GM19452 (cell line): ENCODE results near the gene PTGDS.

Experiments used
- ATAC-seq: cut with Tn5 transposase; IDR thresholded peaks from one replicate; pipeline ENCODE4 v1.9.1; 2021; ENCODE audit not compliant: unreplicated experiment

Gene PTGDS

DNA sequence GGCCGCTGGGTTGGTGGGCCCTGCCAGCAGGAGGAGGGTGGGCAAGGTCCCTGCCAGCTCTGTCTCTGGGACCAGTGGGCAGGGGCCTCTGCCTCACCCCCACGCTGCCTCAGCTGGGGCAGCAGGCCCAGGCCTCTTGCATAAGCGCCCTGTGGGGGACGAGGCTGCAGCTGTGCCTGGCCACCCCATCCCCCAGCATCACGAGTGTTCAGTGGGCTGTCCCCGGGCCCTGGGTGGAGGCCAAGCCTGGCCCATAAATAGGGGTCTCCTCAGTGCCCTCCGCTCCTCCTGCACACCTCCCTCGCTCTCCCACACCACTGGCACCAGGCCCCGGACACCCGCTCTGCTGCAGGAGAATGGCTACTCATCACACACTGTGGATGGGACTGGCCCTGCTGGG, at the start of gene PTGDS:
TSS of gene PTGDS (plus strand) at position 282 of the 400 bp plus-strand sequence. CDS start at position 357, 75 bp downstream.
- ATAC-seq = no peak

DNA sequence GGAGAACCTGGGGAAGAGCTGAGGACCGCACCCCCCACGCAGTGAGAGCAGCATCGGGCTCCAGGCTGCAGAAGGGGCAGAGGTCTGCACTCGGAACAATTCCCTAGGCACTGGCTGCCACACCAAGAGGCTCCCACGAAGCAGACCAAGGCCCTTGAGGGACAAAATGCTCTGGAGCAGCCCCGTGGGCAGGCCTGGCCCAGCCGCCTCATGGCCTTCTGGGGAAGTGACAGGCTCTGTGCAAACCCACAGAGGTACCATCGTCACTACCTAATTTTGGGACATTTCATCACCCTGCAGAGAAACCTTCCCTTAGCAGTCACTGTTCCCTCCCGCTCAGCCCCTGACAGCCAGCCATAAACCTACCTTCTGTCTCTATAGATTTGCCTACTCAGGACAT, 48.7 kb upstream of the PTGDS start:
- ATAC-seq = no peak

DNA sequence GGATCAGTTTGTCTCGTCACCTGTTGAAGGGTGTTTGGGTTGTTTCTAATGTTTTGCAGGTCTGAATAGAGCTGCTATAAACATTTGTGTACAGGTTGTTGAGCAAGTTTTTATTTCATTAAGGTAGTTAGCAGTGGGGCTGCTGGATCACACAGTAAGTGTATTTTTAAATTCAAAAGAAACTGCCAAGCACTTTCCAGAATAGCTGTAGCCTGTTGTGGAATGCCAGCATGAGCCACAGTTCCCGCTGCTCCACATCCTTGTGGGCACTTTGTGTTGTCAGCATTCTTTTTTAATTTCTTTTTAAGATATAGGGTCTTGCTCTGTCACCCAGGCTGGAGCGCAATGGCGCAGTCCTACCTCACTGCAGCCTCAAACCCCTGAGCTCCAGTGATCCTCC, 47.3 kb upstream of the PTGDS start:
- no peak for ATAC-seq

DNA sequence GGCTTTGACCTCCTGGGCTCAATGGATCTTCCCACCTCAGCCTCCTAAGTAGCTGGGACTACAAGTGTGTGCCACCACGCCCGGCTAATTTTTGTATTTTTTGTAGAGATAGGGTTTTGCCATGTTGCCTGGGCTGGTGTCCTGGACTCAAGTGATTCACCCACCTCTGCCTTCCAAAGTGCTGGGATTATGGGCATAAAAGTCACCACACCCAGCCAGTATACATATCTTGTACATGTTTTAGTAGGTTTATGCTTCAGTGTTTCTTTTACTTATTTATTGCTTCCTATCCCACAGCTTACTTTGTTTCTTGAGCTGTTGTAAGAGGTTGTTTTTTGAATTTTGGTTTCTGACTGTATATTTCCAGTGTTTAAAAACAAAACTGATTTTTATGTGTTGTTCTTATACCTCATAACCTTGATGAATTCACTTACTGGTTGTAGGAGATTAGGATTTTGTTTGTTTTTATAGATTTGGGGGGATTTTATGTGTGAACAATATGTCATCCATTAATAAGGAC, 45.6 kb upstream of the PTGDS start:
- ATAC-seq = no peak

DNA sequence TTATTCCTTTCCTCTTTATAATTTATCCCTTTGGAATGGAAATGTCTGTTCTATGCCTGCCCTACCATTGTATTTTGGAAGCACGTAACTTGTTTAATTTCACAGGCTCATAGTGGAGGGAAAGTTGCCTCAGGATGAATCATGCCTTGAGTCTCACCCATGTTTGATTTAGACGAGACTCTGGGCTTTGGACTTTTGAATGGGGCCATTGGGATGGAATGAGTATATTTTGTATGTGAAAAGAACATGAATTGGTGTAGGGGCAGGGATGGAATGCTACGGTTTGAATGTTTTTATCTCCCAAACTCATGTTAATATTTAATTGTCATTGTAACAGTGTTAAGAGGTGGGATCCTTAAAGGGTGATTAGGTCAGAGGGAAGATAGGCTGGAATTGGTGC, 43.0 kb upstream of the PTGDS start:
- no peak for ATAC-seq

DNA sequence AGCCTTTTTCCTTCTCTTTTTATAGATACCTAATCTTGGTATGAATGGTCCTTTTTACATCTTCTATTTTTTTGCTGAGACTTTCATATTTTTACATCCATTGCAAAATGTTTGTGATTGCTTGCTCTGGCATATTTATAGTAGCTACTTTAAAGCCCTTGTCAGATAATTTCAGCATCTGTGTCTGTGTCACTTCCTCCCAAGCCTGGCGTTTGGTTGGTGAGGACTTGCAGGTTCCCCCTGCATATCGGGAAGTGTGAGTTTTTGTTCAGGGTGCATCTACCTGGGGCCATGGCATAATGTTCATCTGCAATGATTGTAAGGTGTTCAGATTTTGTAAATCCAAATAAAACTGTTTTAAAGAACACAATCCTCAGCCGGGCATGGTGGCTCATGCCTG, 41.7 kb upstream of the PTGDS start:
- ATAC-seq = no peak

DNA sequence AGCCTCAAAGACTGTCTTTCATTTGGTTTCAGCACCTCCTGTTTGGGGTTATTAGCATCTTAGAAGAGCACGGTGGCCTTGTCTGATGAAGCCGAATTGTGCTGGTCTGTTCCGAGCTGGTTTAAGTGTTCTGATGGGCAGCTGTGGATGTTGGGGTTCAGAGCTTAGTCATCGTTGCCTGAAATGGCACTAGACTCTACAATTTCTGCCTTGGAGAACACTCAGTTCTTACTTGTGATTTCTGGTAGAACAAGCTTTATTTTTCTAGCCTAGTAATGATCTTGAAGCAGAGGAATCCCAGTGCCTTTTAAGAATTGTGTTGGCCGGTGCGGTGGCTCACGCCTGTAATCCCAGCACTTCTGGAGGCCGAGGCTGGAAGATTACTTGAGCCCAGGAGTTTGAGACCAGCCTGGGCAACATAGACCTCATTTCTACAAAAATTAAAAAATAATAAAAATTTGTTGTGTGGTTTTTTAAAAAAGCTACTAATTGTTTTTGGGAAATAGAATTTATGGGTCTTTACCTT, 40.6 kb upstream of the PTGDS start:
- ATAC-seq = no peak

DNA sequence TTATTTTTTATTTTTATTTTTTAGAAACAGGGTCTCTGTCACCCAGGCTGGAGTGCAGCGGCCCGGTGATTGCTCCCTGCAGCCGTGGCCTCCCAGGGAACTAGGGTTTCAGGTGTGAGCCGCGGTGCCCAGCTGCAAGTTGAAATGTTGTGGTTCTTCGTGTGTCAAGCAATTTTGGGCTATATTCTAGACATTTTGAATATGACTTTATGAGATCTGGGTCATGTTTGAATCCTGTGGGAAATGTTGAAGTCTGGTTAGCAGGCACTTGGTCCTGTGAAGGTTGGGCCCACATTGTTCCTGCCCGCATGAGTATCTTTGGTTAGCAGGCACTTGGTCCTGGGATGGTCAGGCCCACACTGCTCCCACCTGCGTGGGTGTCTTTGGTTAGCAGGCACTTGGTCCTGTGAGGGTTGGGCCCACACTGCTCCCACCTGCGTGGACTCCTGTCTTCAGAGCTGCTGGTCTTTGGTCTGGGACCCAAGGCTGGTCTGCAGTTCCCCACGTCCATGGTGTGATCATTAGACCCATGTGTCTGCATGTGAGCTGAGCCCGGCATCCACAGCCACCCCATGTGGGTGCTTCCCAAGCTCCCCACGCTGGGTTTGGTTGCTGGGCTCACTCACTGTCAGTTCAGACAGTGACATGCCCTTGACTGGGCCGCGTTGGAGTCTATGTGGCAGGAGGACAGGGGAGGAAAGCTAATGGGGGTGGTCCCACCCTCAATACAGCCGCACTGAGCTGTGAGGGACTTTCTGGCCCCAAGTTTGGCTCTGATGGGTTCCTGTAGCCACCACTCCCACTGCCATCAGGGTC, 39.9 kb upstream of the PTGDS start:
- ATAC-seq = no peak

DNA sequence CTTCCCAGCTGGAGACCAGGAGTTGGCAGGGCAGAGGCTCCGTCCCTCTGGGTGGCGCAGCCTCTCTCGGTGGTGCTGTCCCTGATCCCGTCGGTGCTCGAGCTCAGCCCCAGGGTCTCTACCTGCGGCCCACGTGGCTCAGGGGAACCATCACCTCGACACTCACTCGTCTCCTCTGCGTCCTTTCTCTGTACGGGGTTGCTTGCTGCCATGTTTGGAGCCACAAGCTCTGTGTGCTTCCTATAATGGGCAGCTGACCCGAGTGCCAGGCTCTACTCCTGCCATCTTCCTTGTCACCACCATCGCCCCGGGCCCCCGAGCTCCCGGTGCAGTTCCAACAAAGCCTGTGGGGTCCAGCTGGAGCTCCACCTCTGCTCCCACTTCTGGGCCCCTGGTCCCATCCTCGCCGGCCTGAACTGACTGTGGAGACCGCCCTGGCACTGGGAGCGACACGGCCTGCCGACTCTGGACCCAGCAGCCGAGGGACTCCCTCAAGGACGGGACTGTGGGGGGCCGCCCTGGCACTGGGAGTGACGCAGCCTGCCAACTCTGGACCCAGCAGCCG, 37.8 kb upstream of the PTGDS start:
- ATAC-seq = no peak

DNA sequence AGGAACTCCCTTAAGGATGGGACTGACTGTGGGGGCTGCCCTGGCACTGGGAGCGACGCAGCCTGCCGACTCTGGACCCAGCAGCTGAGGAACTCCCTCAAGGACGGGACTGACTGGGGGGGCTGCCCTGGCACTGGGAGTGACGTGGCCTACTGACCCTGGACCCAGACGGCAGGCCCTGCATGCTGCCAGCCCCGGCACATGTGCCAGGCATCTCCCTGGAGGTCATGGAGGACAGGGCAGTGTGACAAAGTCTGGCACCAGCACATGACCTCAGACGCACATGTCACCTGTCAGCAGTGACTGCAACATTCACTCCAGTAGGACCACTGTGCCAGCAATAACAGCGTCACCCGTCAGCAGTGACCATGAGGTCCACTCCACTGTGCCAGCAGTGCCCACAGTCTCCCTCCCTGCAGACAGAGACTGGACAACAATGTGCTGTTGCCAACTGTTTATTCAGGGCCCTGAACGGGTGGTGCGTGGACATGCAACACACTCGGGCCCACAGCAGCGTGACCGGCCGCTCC, 37.2 kb upstream of the PTGDS start:
- no peak for ATAC-seq

DNA sequence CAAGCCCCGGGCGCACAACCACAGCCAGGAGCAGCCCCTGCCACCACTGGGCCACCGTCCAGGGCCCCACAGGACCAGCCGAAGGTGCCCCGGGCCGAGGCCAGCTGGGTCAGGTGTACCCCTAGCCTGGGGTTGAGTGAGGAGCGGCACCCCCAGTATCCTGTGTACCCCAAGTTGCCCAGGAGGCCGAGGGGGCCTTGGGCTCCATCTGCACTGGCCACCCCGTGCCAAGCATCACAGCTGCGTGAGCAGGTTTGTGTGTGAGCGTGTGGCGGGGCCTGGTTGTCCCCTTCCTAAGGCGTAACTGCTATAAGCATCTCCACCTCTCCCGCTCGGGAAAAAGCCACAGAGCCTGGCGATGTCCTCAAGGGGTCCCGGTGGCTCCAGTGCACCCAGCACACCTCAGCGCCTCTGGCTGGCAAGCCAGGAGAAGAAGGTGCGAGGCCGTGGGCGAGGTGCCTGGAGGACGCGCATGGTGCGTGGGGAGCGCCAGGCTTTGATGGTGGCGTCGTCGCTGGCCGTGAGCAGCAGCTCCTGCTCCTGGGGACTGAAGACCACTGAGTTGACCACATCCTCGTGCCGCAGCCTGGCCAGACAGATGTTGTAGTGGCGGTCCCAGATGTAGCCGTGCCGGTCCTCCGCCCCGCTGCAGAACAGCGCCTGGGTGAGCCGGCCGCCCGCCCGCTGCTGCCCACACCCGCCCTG, 36.6 kb upstream of the PTGDS start:
- no peak for ATAC-seq

DNA sequence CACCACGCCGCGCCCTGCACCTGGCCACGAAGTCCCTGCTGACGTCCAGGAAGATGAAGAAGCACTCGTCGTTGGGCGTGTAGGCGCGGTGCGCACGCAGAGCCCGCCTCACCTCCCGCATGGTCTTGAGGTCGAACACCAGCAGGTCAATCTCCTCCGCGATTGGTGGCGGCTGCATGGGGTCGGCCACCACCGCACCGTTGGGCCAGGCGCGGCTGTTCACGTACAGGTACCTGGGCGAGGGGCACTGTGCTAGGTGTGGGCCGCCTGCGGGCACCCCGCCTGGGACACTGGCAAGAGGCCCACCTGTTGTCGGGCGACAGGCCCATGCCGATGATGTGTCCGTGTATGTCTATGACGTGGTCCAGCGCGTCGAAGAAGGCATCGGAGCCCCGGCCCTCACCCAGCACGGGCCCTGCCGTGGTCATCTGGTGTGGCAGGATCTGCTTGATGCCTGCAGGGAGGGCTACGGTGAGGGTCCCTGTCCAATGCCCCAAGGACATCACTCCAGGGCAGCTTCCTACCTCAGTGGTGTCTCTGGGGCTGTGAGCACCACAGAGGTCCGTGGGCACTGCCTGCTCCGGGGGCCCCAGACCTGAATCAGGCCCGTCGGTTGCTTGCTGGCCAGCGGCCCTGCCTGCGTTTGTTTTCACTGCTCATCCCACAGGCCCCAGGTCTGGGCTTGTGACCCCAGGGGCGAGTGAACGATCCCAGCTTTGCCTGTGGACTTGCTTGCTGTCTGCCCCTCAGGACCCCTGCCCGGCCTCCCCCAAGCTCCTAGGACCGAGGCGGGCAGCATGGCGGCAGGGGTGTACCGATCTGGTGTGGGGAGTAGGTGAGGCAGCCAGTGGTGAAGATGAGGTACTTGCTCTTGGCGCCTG, 35.8 kb upstream of the PTGDS start:
- ATAC-seq = no peak

DNA sequence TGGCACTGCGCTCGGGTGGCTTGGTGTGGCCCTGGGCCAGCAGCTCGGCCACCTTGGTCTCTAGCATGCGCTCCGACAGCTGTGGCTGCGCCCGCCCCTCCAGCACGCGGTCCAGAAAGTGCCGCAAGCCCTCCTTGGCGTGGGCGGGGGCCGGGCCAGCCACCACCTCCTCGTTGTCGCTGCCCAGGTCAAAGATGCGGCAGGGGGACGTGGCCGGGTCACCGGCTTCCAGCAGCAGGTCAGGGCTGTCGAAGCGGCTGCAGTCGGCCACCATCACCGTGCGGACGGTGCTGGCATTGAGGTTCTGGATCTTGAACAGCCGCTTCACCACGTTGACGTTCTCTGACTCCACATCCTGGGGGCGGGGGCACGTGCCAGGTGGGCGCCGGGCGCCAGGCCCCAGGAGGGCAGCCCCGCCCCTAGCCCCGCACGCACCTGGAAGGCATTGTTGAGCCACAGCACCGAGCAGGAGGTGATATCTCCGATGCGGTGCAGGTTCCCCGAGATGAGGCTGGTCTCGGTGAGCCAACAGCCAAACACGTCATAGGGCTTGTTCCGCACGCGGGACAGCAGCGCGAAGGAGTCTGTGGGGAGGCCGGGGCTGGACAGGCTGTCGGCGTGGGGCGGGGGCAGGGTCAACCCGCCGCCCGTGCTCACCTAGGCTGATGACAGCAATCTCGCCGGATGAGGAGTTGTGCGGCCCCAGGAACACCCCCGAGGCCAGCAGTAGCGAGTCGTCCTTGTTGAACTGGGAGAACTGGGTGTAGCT, 35.0 kb upstream of the PTGDS start:
- no peak for ATAC-seq

DNA sequence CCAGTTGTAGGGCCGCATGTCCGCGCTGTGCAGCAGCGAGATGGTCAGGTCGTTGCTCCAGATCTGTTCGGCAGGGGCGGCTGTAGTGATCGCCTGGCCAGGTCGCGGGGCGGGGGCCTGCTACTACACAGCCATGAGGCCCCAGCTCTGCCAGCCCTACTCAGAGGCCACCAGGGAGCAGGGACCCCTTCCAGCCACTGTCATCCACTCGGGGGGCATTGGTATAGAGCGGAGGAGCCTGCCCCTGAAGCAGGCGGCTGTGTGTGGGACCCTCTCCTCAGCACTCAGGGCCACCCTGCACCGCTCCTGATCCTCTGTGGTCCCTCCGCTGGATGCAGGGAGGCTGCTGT, 34.4 kb upstream of the PTGDS start:
- ATAC-seq = no peak

DNA sequence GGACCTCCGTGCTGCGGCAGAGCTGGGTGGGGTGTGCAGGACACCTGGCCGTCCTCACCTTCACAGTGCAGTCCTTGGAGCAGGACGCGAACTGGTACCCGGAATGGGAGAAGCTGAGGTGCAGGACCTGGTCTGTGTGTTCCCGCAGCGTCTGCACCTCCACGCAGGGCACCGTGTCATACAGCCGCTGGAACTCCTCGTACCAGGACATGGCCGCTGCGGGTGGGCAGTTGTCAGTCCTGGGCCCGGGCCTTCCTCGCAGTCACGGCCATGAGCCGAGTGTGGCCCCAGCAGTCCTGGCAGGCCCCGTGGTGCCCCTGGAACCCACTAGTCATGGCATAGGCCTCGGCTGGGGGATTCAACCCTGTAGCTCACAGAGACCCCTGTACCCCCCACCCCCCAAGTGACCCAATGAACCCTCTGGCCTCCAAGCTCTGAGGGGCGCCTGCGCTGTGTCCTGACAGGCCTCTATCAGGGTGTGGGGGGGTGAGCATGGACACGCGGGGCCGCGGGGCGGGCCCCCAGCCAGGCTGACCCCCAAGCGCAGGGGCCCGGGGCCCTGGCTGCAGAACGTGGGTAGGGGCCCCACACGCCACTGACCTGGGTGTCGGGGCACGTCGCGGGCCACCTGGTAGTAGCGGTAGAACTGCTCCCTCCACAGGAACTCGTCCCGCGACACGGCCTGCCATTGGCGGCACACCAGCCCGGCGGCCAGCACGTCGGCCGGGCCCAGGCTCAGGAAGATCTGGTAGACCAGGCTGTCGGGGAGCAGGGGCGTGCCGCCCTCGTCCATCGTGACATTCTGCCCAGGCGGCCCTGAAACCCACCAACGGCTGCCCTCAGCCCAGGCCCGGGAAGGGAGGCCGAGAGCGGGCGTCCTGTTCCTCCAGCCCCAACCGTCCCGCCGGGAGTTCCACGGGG, 33.8 kb upstream of the PTGDS start:
- peak; percentile 6 for ATAC-seq

DNA sequence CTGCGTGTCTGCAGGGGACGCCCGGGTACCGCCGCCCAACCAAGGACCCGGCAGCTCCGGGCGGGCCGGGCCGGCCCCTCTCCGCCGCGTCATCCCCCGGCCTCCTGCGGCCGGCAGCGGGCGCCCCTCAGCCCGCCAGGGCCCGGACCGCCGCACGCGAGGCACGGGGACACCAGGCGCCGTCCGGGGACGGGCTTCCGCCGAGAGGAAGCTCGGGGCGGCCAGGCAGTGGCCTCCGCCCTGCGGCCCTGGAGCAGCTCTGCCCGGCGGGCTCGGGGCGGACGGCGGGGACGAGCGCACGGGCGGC, 33.1 kb upstream of the PTGDS start:
- ATAC-seq = peak; percentile 37

DNA sequence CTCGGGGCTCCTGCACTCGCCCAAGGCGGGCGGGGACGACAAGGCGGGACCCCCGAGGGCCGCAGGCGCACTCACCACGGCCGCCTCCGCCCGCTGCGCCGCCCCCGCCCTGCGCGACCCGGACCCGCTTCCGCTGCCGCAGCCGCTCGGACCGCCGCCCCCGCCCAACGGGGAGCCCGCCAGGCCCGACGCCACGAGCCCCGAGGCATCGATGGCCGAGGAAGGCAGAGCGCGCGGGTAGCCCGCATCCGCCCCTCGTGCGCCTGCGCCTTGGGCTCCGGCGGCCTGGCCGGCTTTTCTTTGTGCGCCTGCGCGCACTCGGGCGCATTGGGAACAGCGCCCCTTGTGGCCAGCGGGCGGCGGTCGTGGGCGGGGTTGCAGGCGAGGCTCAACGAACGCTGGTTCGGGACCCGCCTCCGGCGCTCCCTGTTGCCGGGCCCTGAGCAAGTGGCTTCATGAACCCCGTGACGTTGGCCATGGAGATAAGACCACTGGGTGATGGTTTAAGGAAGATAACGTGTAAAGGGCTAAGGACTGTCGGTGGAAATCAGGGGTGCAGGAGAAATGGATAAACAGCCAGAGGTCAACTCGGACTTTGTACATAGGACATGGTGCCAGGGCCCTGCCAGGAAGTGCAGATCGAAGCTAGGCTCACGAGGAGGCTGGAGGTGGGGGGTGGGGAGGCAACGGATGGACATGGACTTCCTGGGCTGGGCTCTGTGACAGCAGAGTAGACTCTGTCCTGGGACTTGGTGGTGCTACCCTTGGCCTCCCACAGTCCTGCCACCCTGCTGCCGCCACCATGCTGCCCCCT, 32.6 kb upstream of the PTGDS start, which contains the start of the genes C8G and FBXW5:
TSS of gene C8G (plus strand) at position 725 of the 814 bp plus-strand sequence. CDS start at position 803, 78 bp downstream.
TSS of gene FBXW5 (minus strand) at position 220 of the 814 bp plus-strand sequence. CDS start 655 bp downstream, outside the sequence.
- ATAC-seq = peak; percentile 74
